H9 (cell line): ENCODE measurements around the gene PRR35. TPM values are rescaled to one million over a fixed set of nuclear protein-coding genes. Genes with fewer than 3 reads are reported as not detected.

Experiments used
- DNase-seq: peaks from one replicate; pipeline ENCODE4 v3.0.0-alpha.2; 2017
- H2AFZ ChIP-seq: one replicate; pipeline ENCODE4 v1.6.1; 2013; ENCODE audit warnings: mild to moderate bottlenecking, low read length, control low read depth, moderate library complexity
- H2AK5ac ChIP-seq: 2 replicates; pipeline ENCODE4 v1.6.1; 2013; ENCODE audit warnings: low read length, control low read depth, mixed read lengths; ENCODE audit not compliant: insufficient read length
- H2BK120ac ChIP-seq: one replicate; pipeline ENCODE4 v1.6.1; 2013; ENCODE audit warnings: low read depth, mild to moderate bottlenecking, low read length, control low read depth, inconsistent platforms; ENCODE audit not compliant: poor library complexity, severe bottlenecking
- H2BK12ac ChIP-seq: 2 replicates; pipeline ENCODE4 v1.6.1; 2013; ENCODE audit warnings: low read length, control low read depth, mixed read lengths, low read depth; ENCODE audit not compliant: insufficient read length
- H2BK15ac ChIP-seq: 2 replicates; pipeline ENCODE4 v1.6.1; 2013; ENCODE audit warnings: low read depth, low read length, control low read depth
- H2BK20ac ChIP-seq: one replicate; pipeline ENCODE4 v1.6.1; 2013; ENCODE audit warnings: low read depth, mild to moderate bottlenecking, low read length, control low read depth, inconsistent platforms; ENCODE audit not compliant: poor library complexity, severe bottlenecking
- H2BK5ac ChIP-seq: 2 replicates; pipeline ENCODE4 v1.6.1; 2013; ENCODE audit warnings: low read length, control low read depth, mixed read lengths; ENCODE audit not compliant: insufficient read length
- H3K14ac ChIP-seq: 2 replicates; pipeline ENCODE4 v1.6.1; 2013; ENCODE audit warnings: low read length, control low read depth; ENCODE audit not compliant: insufficient read depth
- H3K18ac ChIP-seq: 2 replicates; pipeline ENCODE4 v1.6.1; 2013; ENCODE audit warnings: low read depth, mild to moderate bottlenecking, mixed read lengths, low read length, control low read depth; ENCODE audit not compliant: insufficient read length
- H3K23ac ChIP-seq: 2 replicates; pipeline ENCODE4 v1.6.1; 2013; ENCODE audit warnings: low read length, control low read depth, mixed read lengths, low read depth; ENCODE audit not compliant: insufficient read length
- H3K23me2 ChIP-seq: 2 replicates; pipeline ENCODE4 v1.6.1; 2013; ENCODE audit warnings: low read depth, mild to moderate bottlenecking, mixed read lengths, low read length, control low read depth; ENCODE audit not compliant: insufficient read length, poor library complexity, severe bottlenecking
- H3K27ac ChIP-seq: 2 replicates; pipeline ENCODE4 v1.5.1; 2013; ENCODE audit warnings: low read length, control low read depth, mixed read lengths, low read depth; ENCODE audit not compliant: insufficient read length
- H3K27me3 ChIP-seq: 2 replicates; pipeline ENCODE4 v1.6.1; 2013; ENCODE audit warnings: low read length, control low read depth, inconsistent platforms; ENCODE audit not compliant: insufficient read depth
- H3K4ac ChIP-seq: 2 replicates; pipeline ENCODE4 v1.6.1; 2013; ENCODE audit warnings: low read depth, mild to moderate bottlenecking, control low read depth, inconsistent platforms, low read length, moderate library complexity
- H3K4me1 ChIP-seq: 2 replicates; pipeline ENCODE4 v1.6.1; 2013; ENCODE audit warnings: low read length, control low read depth, inconsistent platforms; ENCODE audit not compliant: insufficient read depth
- H3K4me2 ChIP-seq: 2 replicates; pipeline ENCODE4 v1.6.1; 2013; ENCODE audit warnings: low read length, control low read depth, mixed read lengths; ENCODE audit not compliant: insufficient read length, insufficient read depth
- H3K56ac ChIP-seq: 2 replicates; pipeline ENCODE4 v1.6.1; 2013; ENCODE audit warnings: low read depth, mild to moderate bottlenecking, mixed read lengths, low read length, control low read depth; ENCODE audit not compliant: insufficient read length
- H3K79me1 ChIP-seq: 2 replicates; pipeline ENCODE4 v1.6.1; 2013; ENCODE audit warnings: low read depth, mild to moderate bottlenecking, moderate library complexity, low read length, control low read depth, inconsistent platforms; ENCODE audit not compliant: insufficient read depth, poor library complexity, severe bottlenecking
- H3K79me2 ChIP-seq: 2 replicates; pipeline ENCODE4 v1.6.1; 2013; ENCODE audit warnings: low read length, control low read depth, inconsistent platforms; ENCODE audit not compliant: insufficient read depth
- H3K9ac ChIP-seq: 2 replicates; pipeline ENCODE4 v1.6.1; 2013; ENCODE audit warnings: low read length, control low read depth, mixed read lengths; ENCODE audit not compliant: insufficient read length; ENCODE audit errors: extremely low read depth
- H3K9me3 ChIP-seq: one replicate; pipeline ENCODE4 v1.6.1; 2013; ENCODE audit warnings: low read depth, low read length, inconsistent platforms; ENCODE audit not compliant: control insufficient read depth
- H3T11ph ChIP-seq: one replicate; pipeline ENCODE4 v1.6.1; 2013; ENCODE audit warnings: mild to moderate bottlenecking, low read length, control low read depth, inconsistent platforms
- H4K20me1 ChIP-seq: one replicate; pipeline ENCODE4 v1.6.1; 2013; ENCODE audit not compliant: control insufficient read depth, insufficient read length, insufficient read depth
- H4K5ac ChIP-seq: 2 replicates; pipeline ENCODE4 v1.6.1; 2013; ENCODE audit warnings: low read depth, mild to moderate bottlenecking, mixed read lengths, low read length, control low read depth; ENCODE audit not compliant: insufficient read length
- H4K8ac ChIP-seq: replicated peaks from 2 replicates; pipeline ENCODE4 v1.6.1; 2013; ENCODE audit warnings: low read length, control low read depth, mixed read lengths, low read depth; ENCODE audit not compliant: insufficient read length
- H4K91ac ChIP-seq: 2 replicates; pipeline ENCODE4 v1.6.1; 2013; ENCODE audit warnings: low read depth, mild to moderate bottlenecking, moderate library complexity, mixed read lengths, low read length, control low read depth; ENCODE audit not compliant: insufficient read length
- H3K27ac Mint-ChIP-seq, 3 experiments: 2 replicates in 2 of 3; 3 replicates in 1 of 3; pipeline ENCODE4 v1.8.0; 2020 to 2021; ENCODE audit warnings: mixed read lengths in 3 of 3, mild to moderate bottlenecking in 1 of 3, moderate library complexity in 1 of 3
- H3K27me3 Mint-ChIP-seq: 2 replicates; pipeline ENCODE4 v1.8.0; 2021; ENCODE audit warnings: low read depth, mild to moderate bottlenecking, moderate library complexity, mixed read lengths
- H3K36me3 Mint-ChIP-seq, 3 experiments: 2 replicates in 2 of 3; 3 replicates in 1 of 3; pipeline ENCODE4 v1.8.0; 2020 to 2021; ENCODE audit warnings: low read depth in 3 of 3, mixed read lengths in 3 of 3; ENCODE audit not compliant: insufficient read depth in 1 of 3
- H3K4me1 Mint-ChIP-seq, 2 experiments: 2 replicates each; pipeline ENCODE4 v1.8.0; 2020; ENCODE audit warnings: mixed read lengths in 2 of 2
- H3K4me3 Mint-ChIP-seq, 2 experiments: 2 replicates in 1 of 2; 3 replicates in 1 of 2; pipeline ENCODE4 v1.8.0; 2020 to 2021; ENCODE audit warnings: mild to moderate bottlenecking in 2 of 2, mixed read lengths in 2 of 2, moderate library complexity in 1 of 2
- H3K9me3 Mint-ChIP-seq, 2 experiments: 2 replicates in 1 of 2; 3 replicates in 1 of 2; pipeline ENCODE4 v1.8.0; 2020; ENCODE audit warnings: mild to moderate bottlenecking in 2 of 2, mixed read lengths in 2 of 2, moderate library complexity in 1 of 2
- WGBS: extraction: QIAGEN DNeasy Blood & Tissue Kit; methylation state at CpG from one replicate; pipeline ENCODE4 v1.1.7; 2013; ENCODE audit warnings: missing lambda C conversion rate, low lambda C conversion rate, mixed read lengths; ENCODE audit not compliant: insufficient read length; ENCODE audit errors: extremely low coverage; 5-methylcytosine and 5-hydroxymethylcytosine counted together
- total RNA-seq: library from RNA; stranded (reverse); gene quantifications from 2 replicates; pipeline ENCODE4 v1.2.1, GENCODE V29; 2021
- TF ChIP-seq, protein P1 (sequence below): fragments of 200-600 bp; sonication (generic); conservative IDR thresholded peaks from 3 replicates; pipeline ENCODE4 v1.8.0; 2021; ENCODE audit warnings: antibody characterized with exemption, mild to moderate bottlenecking

Gene PRR35
- total RNA-seq, 1 experiment from 2014 or later: 0.33 TPM

DNA sequence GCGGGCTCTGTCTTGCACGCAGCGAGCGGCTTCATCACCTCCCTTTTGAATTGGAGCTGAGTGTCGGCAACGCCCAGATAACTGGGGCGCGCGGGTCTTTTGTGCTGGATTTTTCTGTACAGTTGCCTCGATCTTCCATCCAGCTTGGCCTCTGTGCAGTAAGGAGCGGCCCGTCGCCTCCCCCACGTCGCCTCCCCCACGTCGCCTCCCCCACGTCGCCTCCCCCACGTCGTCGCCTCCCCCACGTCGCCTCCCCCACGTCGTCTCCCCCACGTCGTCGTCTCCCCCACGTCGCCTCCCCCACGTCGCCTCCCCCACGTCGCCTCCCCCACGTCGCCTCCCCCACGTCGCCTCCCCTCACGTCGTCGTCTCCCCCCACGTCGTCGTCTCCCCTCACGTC lies 15.7 kb upstream of the PRR35 start:
- no peak for DNase-seq
- H3K23ac ChIP-seq: no peak overlapping the region
- Mint-ChIP-seq H3K4me1 (no peaks in the 10 kb centered on the region), H3K36me3 (peaks cover 0 to 6% (median 0%) of the 10 kb centered on the region in 3 experiments; a peak in 3 of 7 replicates), H3K9me3 (no peaks in the 10 kb centered on the region), H3K27me3 (no peaks in the 10 kb centered on the region), H3K27ac (no peak overlapping the region; a peak in 1 of 7 replicates), H3K4me3 (no peak overlapping the region)
- no peaks in the 10 kb centered on the region; the same call in 1 of the 2 replicates for H3K79me2 ChIP-seq
- H4K91ac ChIP-seq: no peak overlapping the region
- no peak overlapping the region for H2AK5ac ChIP-seq
- H3K56ac ChIP-seq: no peak overlapping the region
- H3K27me3 ChIP-seq: no peaks in the 10 kb centered on the region
- no peak overlapping the region for H3K4me2 ChIP-seq
- no peak overlapping the region for H2BK20ac ChIP-seq
- H3K9me3 ChIP-seq: no peaks in the 10 kb centered on the region
- no peak overlapping the region for H2BK120ac ChIP-seq
- H3K18ac ChIP-seq: no peak overlapping the region
- no peak overlapping the region for H3T11ph ChIP-seq
- H4K5ac ChIP-seq: no peak overlapping the region
- no peaks in the 10 kb centered on the region for H4K20me1 ChIP-seq
- H3K27ac ChIP-seq: no peak overlapping the region
- no peak overlapping the region for H3K9ac ChIP-seq
- H2BK12ac ChIP-seq: no peak overlapping the region
- TF ChIP-seq, protein P1, sequence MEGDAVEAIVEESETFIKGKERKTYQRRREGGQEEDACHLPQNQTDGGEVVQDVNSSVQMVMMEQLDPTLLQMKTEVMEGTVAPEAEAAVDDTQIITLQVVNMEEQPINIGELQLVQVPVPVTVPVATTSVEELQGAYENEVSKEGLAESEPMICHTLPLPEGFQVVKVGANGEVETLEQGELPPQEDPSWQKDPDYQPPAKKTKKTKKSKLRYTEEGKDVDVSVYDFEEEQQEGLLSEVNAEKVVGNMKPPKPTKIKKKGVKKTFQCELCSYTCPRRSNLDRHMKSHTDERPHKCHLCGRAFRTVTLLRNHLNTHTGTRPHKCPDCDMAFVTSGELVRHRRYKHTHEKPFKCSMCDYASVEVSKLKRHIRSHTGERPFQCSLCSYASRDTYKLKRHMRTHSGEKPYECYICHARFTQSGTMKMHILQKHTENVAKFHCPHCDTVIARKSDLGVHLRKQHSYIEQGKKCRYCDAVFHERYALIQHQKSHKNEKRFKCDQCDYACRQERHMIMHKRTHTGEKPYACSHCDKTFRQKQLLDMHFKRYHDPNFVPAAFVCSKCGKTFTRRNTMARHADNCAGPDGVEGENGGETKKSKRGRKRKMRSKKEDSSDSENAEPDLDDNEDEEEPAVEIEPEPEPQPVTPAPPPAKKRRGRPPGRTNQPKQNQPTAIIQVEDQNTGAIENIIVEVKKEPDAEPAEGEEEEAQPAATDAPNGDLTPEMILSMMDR: no peak
- H2AFZ ChIP-seq: no peak overlapping the region
- H3K4ac ChIP-seq: no peak overlapping the region
- H2BK5ac ChIP-seq: no peak overlapping the region
- no peak overlapping the region for H4K8ac ChIP-seq
- no peak overlapping the region for H2BK15ac ChIP-seq
- no peak overlapping the region for H3K14ac ChIP-seq
- no CpG with 5 or more reads among the region's 46 CpGs for WGBS
- H3K23me2 ChIP-seq: no peaks in the 10 kb centered on the region
- H3K79me1 ChIP-seq: peaks cover 4% of the 10 kb centered on the region
- no peaks in the 10 kb centered on the region for H3K4me1 ChIP-seq
